K562 (cell line): Measurements from ENCODE around the gene HMX3. TPM values are rescaled to one million over a fixed set of nuclear protein-coding genes. Genes with fewer than 3 reads are reported as not detected.

Experiments used
- ATAC-seq: fragments of 200-7000 bp; cut with Tn5 transposase; 3 replicates; pipeline ENCODE4 v1.9.1; 2020; ENCODE audit warnings: moderate library complexity
- BruUV-seq: library from RNA; stranded (reverse); fragments of 400-500 nt; replicated peaks from 2 replicates; lab custom pipeline; 2021; lab: Mats Ljungman, UMichigan
- CTCF ChIA-PET: fragments of 300-600 bp; formaldehyde crosslinking; extraction: SDS; loops from one replicate; lab custom pipeline; 2021; ENCODE audit warnings: low intra/inter-chr PET ratio; lab: Yijun Ruan, JAX
- POLR2A ChIA-PET: fragments of 300-600, 350-650 bp; sonication (Branson Sonifier 250); formaldehyde crosslinking; extraction: SDS; loops from one replicate; lab custom pipeline; 2021; ENCODE audit warnings: antibody characterized with exemption, inconsistent platforms; lab: Yijun Ruan, JAX
- DNase-seq, 4 experiments: peaks; one replicate each; pipeline versions ENCODE4 v3.0.0 to v3.0.0-alpha.2; 2011 to 2018; ENCODE audit warnings: low spot score in 3 of 4, mixed read lengths in 3 of 4; ENCODE audit errors: extremely low read depth in 1 of 4
- FAIRE-seq: peaks from 2 replicates; lab custom pipeline; 2011; peaks lifted over from hg19 to GRCh38; lab: Jason Lieb, UNC
- H2AFZ ChIP-seq: 2 replicates; pipeline ENCODE4 v1.6.0; 2011; ENCODE audit warnings: low read depth, low read length, control low read depth, inconsistent platforms
- H3K27ac ChIP-seq: fragments of 200-600 bp; 3 replicates; pipeline ENCODE4 v1.8.0; 2011; ENCODE audit warnings: low read depth, mild to moderate bottlenecking, control low read depth, inconsistent platforms, low read length, moderate library complexity, mixed read lengths; ENCODE audit errors: extremely low read depth
- H3K27me3 ChIP-seq, 2 experiments: fragments of 300-600 bp in 1 of 2; 2 replicates in 1 of 2; 3 replicates in 1 of 2; pipeline versions ENCODE4 v1.6.0 to v1.8.0; 2011; ENCODE audit warnings: inconsistent platforms in 2 of 2, low read length in 2 of 2, mild to moderate bottlenecking in 1 of 2, mixed read lengths in 1 of 2, moderate library complexity in 1 of 2; ENCODE audit not compliant: control insufficient read depth in 2 of 2, insufficient read depth in 2 of 2
- H3K36me3 ChIP-seq: fragments of 300-600 bp; 3 replicates; pipeline ENCODE4 v1.8.0; 2011; ENCODE audit warnings: mild to moderate bottlenecking, low read length, inconsistent platforms; ENCODE audit not compliant: control insufficient read depth, insufficient read depth
- H3K4me1 ChIP-seq, 2 experiments: fragments of 200-600 bp in 1 of 2; replicated peaks in 1 of 2; 2 replicates in 1 of 2; 3 replicates in 1 of 2; pipeline versions ENCODE4 v1.5.1 to v1.8.0; 2011; ENCODE audit warnings: inconsistent platforms in 2 of 2, low read length in 2 of 2, mild to moderate bottlenecking in 1 of 2, mixed read lengths in 1 of 2, moderate library complexity in 1 of 2; ENCODE audit not compliant: control insufficient read depth in 2 of 2, insufficient read depth in 2 of 2
- H3K4me2 ChIP-seq: 2 replicates; pipeline ENCODE4 v1.6.1; 2011; ENCODE audit warnings: low read length, control low read depth, inconsistent platforms, mixed read lengths; ENCODE audit not compliant: insufficient read depth
- H3K4me3 ChIP-seq: fragments of 200-600 bp; sonication (generic), shearing (Covaris generic); 2 replicates; pipeline ENCODE4 v1.5.1; 2016; ENCODE audit warnings: control low read depth, inconsistent platforms
- H3K79me2 ChIP-seq: fragments of 200-600 bp; 3 replicates; pipeline ENCODE4 v1.8.0; 2011; ENCODE audit warnings: low read length, inconsistent platforms; ENCODE audit not compliant: control insufficient read depth, insufficient read depth
- H3K9ac ChIP-seq, 2 experiments: 2 replicates each; pipeline versions ENCODE4 v1.6.0 to v1.6.1; 2011; ENCODE audit warnings: low read depth in 2 of 2, low read length in 2 of 2, control low read depth in 1 of 2, inconsistent platforms in 1 of 2, mild to moderate bottlenecking in 1 of 2, mixed read lengths in 1 of 2; ENCODE audit not compliant: insufficient read depth in 1 of 2
- H3K9me1 ChIP-seq: one replicate; pipeline ENCODE4 v1.6.0; 2011; ENCODE audit warnings: inconsistent platforms, mild to moderate bottlenecking, low read length, moderate library complexity; ENCODE audit not compliant: control insufficient read depth, insufficient read depth
- H3K9me3 ChIP-seq: replicated peaks from 2 replicates; pipeline ENCODE4 v1.5.1; 2011; ENCODE audit warnings: low read depth, low read length, inconsistent platforms; ENCODE audit not compliant: control insufficient read depth, insufficient read depth
- H4K20me1 ChIP-seq: replicated peaks from 2 replicates; pipeline ENCODE4 v1.6.1; 2011; ENCODE audit warnings: low read length, inconsistent platforms, mixed read lengths; ENCODE audit not compliant: control insufficient read depth, insufficient read depth
- EP400 ChIP-seq: fragments of 450-650 bp; IDR thresholded peaks from 2 replicates; pipeline ENCODE4 v1.6.1; 2017; ENCODE audit warnings: antibody characterized with exemption, mild to moderate bottlenecking, moderate library complexity
- EWSR1 ChIP-seq: fragments of 450-650 bp; IDR thresholded peaks from 2 replicates; pipeline ENCODE4 v1.6.1; 2018; ENCODE audit warnings: borderline replicate concordance, mild to moderate bottlenecking, low read depth, moderate library complexity; ENCODE audit not compliant: partially characterized antibody
- GTF3C2 ChIP-seq: IDR thresholded peaks from 3 replicates; pipeline ENCODE4 v1.6.1; 2011; ENCODE audit warnings: borderline replicate concordance, mild to moderate bottlenecking, moderate library complexity; ENCODE audit not compliant: insufficient read length; ENCODE audit errors: extremely low read depth
- L3MBTL2 ChIP-seq: fragments of 450-650 bp; IDR thresholded peaks from 2 replicates; pipeline ENCODE4 v1.6.1; 2016; ENCODE audit warnings: mild to moderate bottlenecking, moderate library complexity
- NONO ChIP-seq, 2 experiments: fragments of 200-400 bp in 1 of 2; fragments of 450-650 bp in 1 of 2; formaldehyde crosslinking in 1 of 2; IDR thresholded peaks; 2 replicates each; pipeline ENCODE4 v1.6.1; 2017; ENCODE audit warnings: low read depth in 2 of 2, mild to moderate bottlenecking in 2 of 2, moderate library complexity in 2 of 2, low read length in 1 of 2
- PKNOX1 ChIP-seq: fragments of 450-650 bp; IDR thresholded peaks from 2 replicates; pipeline ENCODE4 v1.6.1; 2016
- RFX1 ChIP-seq: fragments of 450-650 bp; IDR thresholded peaks from 2 replicates; pipeline ENCODE4 v1.6.1; 2016; ENCODE audit warnings: mild to moderate bottlenecking, moderate library complexity
- SNRNP70 ChIP-seq: fragments of 200-400 bp; formaldehyde crosslinking; optimal IDR thresholded peaks from 2 replicates; pipeline ENCODE3; 2017; ENCODE audit warnings: low read depth, low read length
- SOX6 ChIP-seq: fragments of 450-650 bp; IDR thresholded peaks from 2 replicates; pipeline ENCODE4 v1.6.1; 2014; ENCODE audit warnings: mild to moderate bottlenecking
- SPI1 ChIP-seq: IDR thresholded peaks from 2 replicates; pipeline ENCODE4 v1.6.1; 2011; ENCODE audit warnings: low read depth, low read length, control low read depth, borderline replicate concordance
- ZBTB26 ChIP-seq: fragments of 450-650 bp; formaldehyde crosslinking; IDR thresholded peaks from 2 replicates; pipeline ENCODE4 v1.4.0; 2022; ENCODE audit warnings: missing genetic modification characterization
- ZFP1 ChIP-seq: fragments of 450-650 bp; formaldehyde crosslinking; IDR thresholded peaks from 2 replicates; pipeline ENCODE4 v1.4.0; 2020; ENCODE audit warnings: mild to moderate bottlenecking, mixed read lengths
- ZNF134 ChIP-seq: fragments of 250-450 bp; sonication (Bioruptor Pico); conservative IDR thresholded peaks from 2 replicates; pipeline ENCODE4 v1.4.0; 2020
- ZNF239 ChIP-seq: fragments of 250-450 bp; sonication (Bioruptor Pico); IDR thresholded peaks from 2 replicates; pipeline ENCODE4 v1.4.0; 2020; ENCODE audit warnings: mild to moderate bottlenecking
- ZNF589 ChIP-seq: fragments of 200-800 bp; sonication (Bioruptor generic); IDR thresholded peaks from 2 replicates; pipeline ENCODE4 v1.6.1; 2016; ENCODE audit warnings: low read depth, missing genetic modification characterization, missing compliant biosample characterization
- WGBS: fragments of 100-300 bp; shearing (Covaris generic); methylation state at CpG from one replicate; pipeline ENCODE4 v1.1.6; 2016; ENCODE audit warnings: low coverage, mixed read lengths; ENCODE audit not compliant: insufficient coverage; ENCODE audit errors: missing lambda C conversion rate; 5-methylcytosine and 5-hydroxymethylcytosine counted together
- in situ Hi-C: fragments of 300-500 bp; cut with MboI; formaldehyde crosslinking; loops from 4 replicates; pipeline ENCODE4 v1.15.0; 2018; ENCODE audit warnings: inconsistent platforms, mixed read lengths
- intact Hi-C: fragments of 100-400 bp; cut with micrococcal nuclease; formaldehyde crosslinking; loops from 2 replicates; pipeline ENCODE4 v1.14.2; 2022
- polyA plus RNA-seq, 8 experiments: library from polyadenylated mRNA; depleted of rRNA in 4 of 8; stranded (reverse) in 5 of 8; unstranded in 3 of 8; fragments of >200 nt; fragmentation: Nextera tagmentation in 2 of 8; fragmentation: Illumina TruSeq in 1 of 8; extraction: Ambion mirVana in 2 of 8; extraction: Trizol in 1 of 8; gene quantifications; 2 replicates each; pipeline versions ENCODE4 v1.2.1 to v1.2.3, GENCODE V29; 2011 to 2014; ENCODE audit warnings: inconsistent platforms in 1 of 8, missing spikeins in 1 of 8
- total RNA-seq, 7 experiments: library from RNA; depleted of rRNA in 6 of 7; stranded (reverse); fragments of >200 nt in 6 of 7; fragmentation: Illumina TruSeq in 2 of 7; extraction: Trizol in 2 of 7; gene quantifications; 2 replicates each; pipeline versions ENCODE4 v1.2.1 to v1.2.3, GENCODE V29; 2011 to 2021; ENCODE audit warnings: low replicate concordance in 1 of 7

HMX3 gene
- total and polyA plus RNA-seq, 9 of the 15 experiments (the other 6 are each of a cell fraction or from before 2014, with no cell fraction given): 0.55 to 43.5 (median 7.4) TPM; not detected in 2

- TF ChIP-seq PKNOX1 (peak; percentile 71), RFX1 (no peak), ZNF239 (no peak), ZNF589 (no peak), EWSR1 (no peak), ZNF134 (no peak), NONO (IDR thresholded peaks at IDR 0.05; ENCODE audit: low read depth in 2 of 2, low read length in 1 of 2) (no peak), ZBTB26 (no peak)
These were observed 22.9 kb downstream of the HMX3 start (continued) for GRCh38 chr10:123158682-123159081.

GRCh38 chr10:123160311-123160980, 24.7 kb downstream of the HMX3 start:
- intact Hi-C loops: no loop called here
- TF ChIP-seq L3MBTL2: no peak
- 0 out of 2 replicates have a peak, but pooled peaks have one; percentile 14 for TF ChIP-seq SPI1
- TF ChIP-seq GTF3C2: no peak
- no peak for TF ChIP-seq ZFP1 (CRISPR knock-in tag)
- TF ChIP-seq SNRNP70: no peak
- TF ChIP-seq SOX6: no peak
- TF ChIP-seq EP400: no peak

More at GRCh38 chr10:123160311-123160980, 24.7 kb downstream of the HMX3 start:
- no peak overlapping the region for H2AFZ ChIP-seq
- H3K4me3 ChIP-seq: no peak overlapping the region
- ATAC-seq (no peak), DNase-seq (no peak), FAIRE-seq (no peak)
- no peak overlapping the region; the same call in 2 of the 3 replicates for H3K27ac ChIP-seq
- ChIA-PET CTCF (interaction anchor here (0.5 kb wide), 1 partner anchor 1528 kb away, joined by 3 read pairs; no protein-coding TSS in a partner anchor), POLR2A (interaction anchor here (0.7 kb wide), 1 partner anchor 41 kb away, joined by 3 read pairs; no protein-coding TSS in a partner anchor)
- no peaks in the 10 kb centered on the region for H3K9me3 ChIP-seq
- peaks cover 99% of the 10 kb centered on the region for H3K36me3 ChIP-seq
- in situ Hi-C loops: no loop called here
- WGBS: 93% methylated on average over 11 of the region's 11 CpGs
- H3K27me3 ChIP-seq: no peaks in the 10 kb centered on the region
- H3K4me2 ChIP-seq: no peak overlapping the region
- no peak overlapping the region for H3K9ac ChIP-seq
- no peaks in the 10 kb centered on the region for H3K9me1 ChIP-seq
- BruUV-seq: no TSS peak
- peaks cover 10% of the 10 kb centered on the region for H4K20me1 ChIP-seq
- H3K4me1 ChIP-seq: peaks cover 4 to 30% of the 10 kb centered on the region in 2 experiments; a peak in 4 of 5 replicates
- peaks cover 88% of the 10 kb centered on the region for H3K79me2 ChIP-seq
